HuH-7 (cell line): ENCODE measurements around the gene OGFOD1.
"Not testable (repeated sequence)": the region's sequence is repeated elsewhere in the genome, so short reads cannot be mapped to it uniquely, and the experiment has no call there.

Experiments used
- DNase-seq: peaks from one replicate; pipeline ENCODE4 v3.0.0; 2011; ENCODE audit warnings: low spot score

The OGFOD1 gene

GRCh38 chr16:56480776-56481467 lies 29.6 kb downstream of the OGFOD1 start:
- DNase-seq, result no peak

- DNase-seq, result no peak
Measured at GRCh38 chr16:56481468-56482122, 30.2 kb downstream of the OGFOD1 start.

GRCh38 chr16:56482683-56483236 lies 31.4 kb downstream of the OGFOD1 start:
- DNase-seq, result no peak

GRCh38 chr16:56483394-56483793 lies 32.0 kb downstream of the OGFOD1 start:
- DNase-seq, result no peak

- no peak for DNase-seq
Measured at GRCh38 chr16:56488035-56488434, 36.7 kb downstream of the OGFOD1 start.

GRCh38 chr16:56488868-56489267 lies 37.5 kb downstream of the OGFOD1 start:
- not testable (repeated sequence) for DNase-seq

- no peak for DNase-seq
Measured at GRCh38 chr16:56491657-56492261, 40.4 kb downstream of the OGFOD1 start.

- DNase-seq, result no peak
Measured at GRCh38 chr16:56493126-56493525, 41.8 kb downstream of the OGFOD1 start.

- no peak for DNase-seq
Measured at GRCh38 chr16:56493815-56494214, 42.5 kb downstream of the OGFOD1 start.

GRCh38 chr16:56505181-56505580 lies 53.8 kb downstream of the OGFOD1 start:
- DNase-seq, result no peak

- DNase-seq, result no peak
Measured at GRCh38 chr16:56506941-56507340, 55.6 kb downstream of the OGFOD1 start.

- no peak for DNase-seq
Measured at GRCh38 chr16:56510544-56510943, 59.2 kb downstream of the OGFOD1 start.

GRCh38 chr16:56512025-56512424 lies 60.7 kb downstream of the OGFOD1 start:
- no peak for DNase-seq

- no peak for DNase-seq
Measured at GRCh38 chr16:56513091-56513490, 61.7 kb downstream of the OGFOD1 start.

GRCh38 chr16:56513972-56514371 lies 62.6 kb downstream of the OGFOD1 start:
- peak; percentile 39 for DNase-seq

- DNase-seq, result no peak
Measured at GRCh38 chr16:56514845-56515244, 63.5 kb downstream of the OGFOD1 start.

GRCh38 chr16:56515665-56516064 lies 64.3 kb downstream of the OGFOD1 start:
- no peak for DNase-seq

- DNase-seq, result no peak
Measured at GRCh38 chr16:56517206-56517605, 65.9 kb downstream of the OGFOD1 start.

- DNase-seq, result no peak
Measured at GRCh38 chr16:56518425-56518824, 67.1 kb downstream of the OGFOD1 start.

GRCh38 chr16:56519459-56520250 lies 68.3 kb downstream of the OGFOD1 start, which contains the start of gene BBS2:
BBS2 (minus strand) TSS chr16:56520024; CDS start chr16:56519862, 162 bp downstream.
- DNase-seq, result peak; percentile 83

- peak; percentile 3 for DNase-seq
Measured at GRCh38 chr16:56520251-56520577, 68.9 kb downstream of the OGFOD1 start.

- no peak for DNase-seq
Measured at GRCh38 chr16:56525236-56525635, 73.9 kb downstream of the OGFOD1 start.
